ENCODE results near the gene ARHGAP26. TPM values are rescaled to one million over a fixed set of nuclear protein-coding genes. Genes with fewer than 3 reads are reported as not detected.

The ARHGAP26 gene
- total RNA-seq (100 to 1,000 TPM in 1 of 5 experiments, 10 to 100 TPM in 4; 20.1 to 123 (median 29.1) TPM), polyA plus RNA-seq (10 to 100 TPM; 10.5 to 12.9 TPM), total RNA-seq (57.1 reads per million, percentile 74 among the genes with 10 or more reads in this experiment)

DNA sequence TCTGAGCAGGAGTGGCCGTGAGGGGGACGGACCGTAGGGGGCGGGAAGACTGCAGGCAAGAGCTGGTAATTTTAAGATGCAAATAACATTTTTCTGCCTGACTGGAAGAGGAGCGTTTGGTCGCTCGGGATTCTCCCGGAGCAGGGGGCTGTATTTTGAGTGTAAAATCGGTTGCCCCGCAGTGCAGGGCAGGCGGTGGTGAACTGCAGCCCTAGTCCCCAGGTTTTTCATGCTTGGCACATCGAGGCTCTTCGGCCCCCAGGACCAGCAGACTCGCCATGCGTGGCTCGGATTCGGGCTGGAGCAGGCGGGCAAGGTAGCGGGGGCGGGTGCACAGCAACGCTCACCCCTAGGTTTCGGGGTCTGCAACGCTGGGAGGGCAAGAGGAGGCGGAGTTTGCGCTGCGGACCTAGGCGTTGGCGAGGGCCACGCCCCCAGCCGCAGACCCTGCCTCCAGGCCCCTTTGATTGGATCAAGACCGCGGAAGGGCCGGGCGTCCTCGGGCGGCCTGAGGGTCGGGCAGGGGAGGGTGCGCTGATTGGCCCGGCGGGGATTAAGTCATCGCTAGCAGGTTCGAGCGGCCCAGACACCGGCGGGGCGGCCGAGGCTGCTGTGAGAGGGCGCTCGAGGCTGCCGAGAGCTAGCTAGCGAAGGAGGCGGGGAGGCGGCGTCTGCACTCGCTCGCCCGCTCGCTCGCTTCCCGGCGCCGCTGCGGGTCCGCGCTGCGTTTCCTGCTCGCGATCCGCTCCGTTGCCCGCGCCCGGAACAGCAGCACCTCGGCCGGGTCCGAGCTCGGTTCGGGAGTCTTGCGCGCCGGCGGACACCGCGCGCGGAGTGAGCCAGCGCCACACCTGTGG lies at the start of gene ARHGAP26:
Gene ARHGAP26, plus strand, starts transcription at position 585 of the 857 bp plus-strand sequence. CDS start 385 bp downstream, outside the sequence.
- Mint-ChIP-seq H3K27me3 (peaks cover 0 to 3% (median 0%) of the 10 kb centered on the region in 5 donors), H3K9me3 (no peaks in the 10 kb centered on the region)
- peak within 1 kb of the TSS; percentile 86 for H3K4me3 ChIP-seq (ENCODE audit: low read length)

GRCh38 chr5:142720641-142721271 lies 49.4 kb upstream of the ARHGAP26 start:
- no peak overlapping the region for H3K27ac Mint-ChIP-seq
- H3K4me3 ChIP-seq (ENCODE audit: low read length): no peak overlapping the region
- no peaks in the 10 kb centered on the region for H3K27me3 ChIP-seq (ENCODE audit: control insufficient read depth in 2 of 2, insufficient read depth in 2 of 2, low read length in 2 of 2)
- no peaks in the 10 kb centered on the region for H3K9me3 ChIP-seq (ENCODE audit: control insufficient read depth in 2 of 3, low read length in 3 of 3)
- H3K27me3 Mint-ChIP-seq: peaks cover 0 to 13% (median 5%) of the 10 kb centered on the region in 5 donors
- H3K9me3 Mint-ChIP-seq: no peaks in the 10 kb centered on the region
- no peaks in the 10 kb centered on the region for H3K36me3 ChIP-seq (ENCODE audit: control insufficient read depth in 2 of 3, insufficient read depth in 3 of 3, low read length in 3 of 3)
- H3K4me1 Mint-ChIP-seq: peaks cover 0 to 6% (median 0%) of the 10 kb centered on the region in 7 donors
- no peak overlapping the region for H3K4me3 Mint-ChIP-seq
- peaks cover 0 to 4% of the 10 kb centered on the region in 2 donors for H3K4me1 ChIP-seq (ENCODE audit: control insufficient read depth in 2 of 2, insufficient read depth in 2 of 2, low read length in 2 of 2)
- H3K36me3 Mint-ChIP-seq: no peaks in the 10 kb centered on the region
- ChIA-PET CTCF (interaction anchor here (0.7 kb wide), 1 partner anchor 161 kb away, joined by 3 read pairs; no protein-coding TSS in a partner anchor), POLR2A (no interaction called here)
- no peak for ATAC-seq
- H3K27ac ChIP-seq (ENCODE audit: low read depth, low read length): no peak overlapping the region
- intact Hi-C loops (cut with micrococcal nuclease): no loop called here
- no peak for DNase-seq

More for the DNA sequence above, at the start of gene ARHGAP26:
- CTCF ChIA-PET: interaction anchor here (0.6 to 4.1 kb wide), 15 partner anchors 13 to 447 kb away, joined by 3 to 32 read pairs (median 4); no protein-coding TSS in a partner anchor
- Histone ChIP-seq H3K27me3 (ENCODE audit: control insufficient read depth in 2 of 2, insufficient read depth in 2 of 2, low read length in 2 of 2) (no peaks in the 10 kb centered on the region), H3K36me3 (ENCODE audit: control insufficient read depth in 2 of 3, insufficient read depth in 3 of 3, low read length in 3 of 3) (peaks cover 0 to 11% (median 0%) of the 10 kb centered on the region in 3 experiments), H3K4me1 (ENCODE audit: control insufficient read depth in 2 of 2, insufficient read depth in 2 of 2, low read length in 2 of 2) (peaks cover 9 to 15% of the 10 kb centered on the region in 2 donors), H3K27ac (ENCODE audit: low read depth, low read length) (peak within 1 kb of the TSS; percentile 77), H3K9me3 (ENCODE audit: control insufficient read depth in 2 of 3, low read length in 3 of 3) (no peaks in the 10 kb centered on the region)
- Mint-ChIP-seq H3K27ac (peak within 1 kb of the TSS; percentile 89 to 98 (median 92)), H3K4me1 (peaks cover 30 to 39% (median 35%) of the 10 kb centered on the region in 7 donors), H3K36me3 (peaks cover 0 to 2% (median 0%) of the 10 kb centered on the region in 5 donors), H3K4me3 (peak within 1 kb of the TSS; percentile 87 to 100 (median 96))
- intact Hi-C loops (cut with micrococcal nuclease): loop anchor here (1.0 to 10.0 kb wide), 24 partner anchors 8 to 1449 kb away; partner anchors contain the start of genes DELE1 (in 1 of the 2), HDAC3 (in 1 of the 2), KCTD16 (in 1 of the 2) and NDFIP1 (in 1 of the 2)
- DNase-seq (peak; percentile 82 to 93 (median 87)), ATAC-seq (peak; percentile 94)
- POLR2A ChIA-PET: interaction anchor here (0.7 to 6.2 kb wide), 11 partner anchors 9 to 1400 kb away, joined by 3 to 81 read pairs (median 3); partner anchors contain the start of genes KCTD16 and YIPF5

DNA sequence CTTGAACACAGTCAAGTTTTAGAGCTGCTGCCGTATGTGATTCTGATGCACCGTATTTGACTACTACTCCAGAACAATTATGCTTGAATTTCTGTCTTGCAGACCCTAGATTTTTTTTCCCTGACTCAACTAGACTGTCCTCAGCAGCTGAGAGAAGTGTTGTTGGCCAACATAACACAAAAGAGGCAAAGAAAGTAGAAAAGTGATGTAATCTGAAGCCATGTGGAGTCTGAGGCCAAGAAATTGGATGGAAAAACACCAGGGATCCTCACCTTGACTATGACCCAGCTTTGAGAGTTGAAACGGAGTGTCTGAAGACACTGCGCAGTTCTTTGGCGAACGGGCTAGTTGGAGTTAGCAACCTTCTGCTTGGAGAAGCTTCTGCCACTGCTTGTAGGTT lies 48.0 kb upstream of the ARHGAP26 start:
- H3K4me3 ChIP-seq (ENCODE audit: low read length): no peak overlapping the region
- H3K9me3 ChIP-seq (ENCODE audit: control insufficient read depth in 2 of 3, low read length in 3 of 3): no peaks in the 10 kb centered on the region
- no peak overlapping the region for H3K27ac ChIP-seq (ENCODE audit: low read depth, low read length)
- intact Hi-C loops (cut with micrococcal nuclease): no loop called here
- no peaks in the 10 kb centered on the region for H3K36me3 ChIP-seq (ENCODE audit: control insufficient read depth in 2 of 3, insufficient read depth in 3 of 3, low read length in 3 of 3)
- DNase-seq: no peak
- ChIA-PET CTCF (interaction anchor here (1.1 to 2.8 kb wide), 2 partner anchors 9 to 165 kb away, joined by 3 to 19 read pairs; no protein-coding TSS in a partner anchor), POLR2A (no interaction called here)
- no peak overlapping the region for H3K4me3 Mint-ChIP-seq
- H3K36me3 Mint-ChIP-seq: no peaks in the 10 kb centered on the region
- no peak for ATAC-seq
- no peaks in the 10 kb centered on the region for H3K9me3 Mint-ChIP-seq
- H3K27me3 ChIP-seq (ENCODE audit: control insufficient read depth in 2 of 2, insufficient read depth in 2 of 2, low read length in 2 of 2): no peaks in the 10 kb centered on the region
- no peak overlapping the region for H3K27ac Mint-ChIP-seq
- H3K4me1 ChIP-seq (ENCODE audit: control insufficient read depth in 2 of 2, insufficient read depth in 2 of 2, low read length in 2 of 2): peaks cover 0 to 3% of the 10 kb centered on the region in 2 donors
- H3K4me1 Mint-ChIP-seq: peaks cover 0 to 6% (median 0%) of the 10 kb centered on the region in 7 donors
- H3K27me3 Mint-ChIP-seq: peaks cover 0 to 8% (median 3%) of the 10 kb centered on the region in 5 donors

GRCh38 chr5:142722896-142723295 lies 47.3 kb upstream of the ARHGAP26 start:
- no peak overlapping the region for H3K27ac Mint-ChIP-seq

DNA sequence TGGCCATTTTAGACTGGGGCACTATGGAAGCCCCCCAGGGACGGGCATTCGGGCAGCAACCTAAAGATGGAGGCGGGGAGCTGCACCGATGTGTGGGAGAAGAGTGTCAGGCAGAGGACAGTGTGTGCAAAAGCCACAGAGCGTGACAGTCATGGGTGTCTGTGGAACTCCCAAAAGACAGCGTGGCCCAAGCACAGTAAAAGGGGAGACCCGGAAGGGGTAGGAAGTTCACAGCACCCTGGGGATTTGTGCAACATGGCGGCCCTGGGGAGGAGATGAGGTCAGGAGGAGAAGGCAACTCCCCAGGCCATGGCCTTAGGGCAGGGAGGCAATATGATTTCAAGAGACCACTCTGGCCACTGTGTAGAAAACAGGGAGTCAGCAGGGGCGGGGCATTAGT lies 45.4 kb upstream of the ARHGAP26 start:
- Mint-ChIP-seq H3K36me3 (no peaks in the 10 kb centered on the region), H3K4me1 (peaks cover 0 to 4% (median 0%) of the 10 kb centered on the region in 7 donors), H3K27me3 (peaks cover 0 to 3% (median 0%) of the 10 kb centered on the region in 5 donors), H3K4me3 (no peak overlapping the region), H3K27ac (no peak overlapping the region), H3K9me3 (no peaks in the 10 kb centered on the region)
- intact Hi-C loops (cut with micrococcal nuclease): no loop called here
- no peaks in the 10 kb centered on the region for H3K4me1 ChIP-seq (ENCODE audit: control insufficient read depth in 2 of 2, insufficient read depth in 2 of 2, low read length in 2 of 2)
- no peaks in the 10 kb centered on the region for H3K36me3 ChIP-seq (ENCODE audit: control insufficient read depth in 2 of 3, insufficient read depth in 3 of 3, low read length in 3 of 3)
- no peaks in the 10 kb centered on the region for H3K9me3 ChIP-seq (ENCODE audit: control insufficient read depth in 2 of 3, low read length in 3 of 3)
- no peaks in the 10 kb centered on the region for H3K27me3 ChIP-seq (ENCODE audit: control insufficient read depth in 2 of 2, insufficient read depth in 2 of 2, low read length in 2 of 2)
- DNase-seq (no peak), ATAC-seq (no peak)
- no peak overlapping the region for H3K27ac ChIP-seq (ENCODE audit: low read depth, low read length)
- CTCF ChIA-PET: no interaction called here
- no peak overlapping the region for H3K4me3 ChIP-seq (ENCODE audit: low read length)
- POLR2A ChIA-PET: no interaction called here

More at GRCh38 chr5:142722896-142723295, 47.3 kb upstream of the ARHGAP26 start:
- Histone ChIP-seq H3K27me3 (ENCODE audit: control insufficient read depth in 2 of 2, insufficient read depth in 2 of 2, low read length in 2 of 2) (no peaks in the 10 kb centered on the region), H3K4me1 (ENCODE audit: control insufficient read depth in 2 of 2, insufficient read depth in 2 of 2, low read length in 2 of 2) (no peaks in the 10 kb centered on the region), H3K36me3 (ENCODE audit: control insufficient read depth in 2 of 3, insufficient read depth in 3 of 3, low read length in 3 of 3) (no peaks in the 10 kb centered on the region), H3K9me3 (ENCODE audit: control insufficient read depth in 2 of 3, low read length in 3 of 3) (no peaks in the 10 kb centered on the region), H3K4me3 (ENCODE audit: low read length) (no peak overlapping the region), H3K27ac (ENCODE audit: low read depth, low read length) (no peak overlapping the region)
- intact Hi-C loops (cut with micrococcal nuclease): no loop called here
- no peak for DNase-seq
- Mint-ChIP-seq H3K36me3 (no peaks in the 10 kb centered on the region), H3K4me3 (no peak overlapping the region), H3K9me3 (no peaks in the 10 kb centered on the region), H3K4me1 (peaks cover 0 to 4% (median 0%) of the 10 kb centered on the region in 7 donors), H3K27me3 (peaks cover 0 to 8% (median 2%) of the 10 kb centered on the region in 5 donors)
- ChIA-PET POLR2A (interaction anchor here (0.5 to 0.6 kb wide), 2 partner anchors 10 to 183 kb away, joined by 3 to 4 read pairs; no protein-coding TSS in a partner anchor), CTCF (interaction anchor here (1.1 to 2.8 kb wide), 2 partner anchors 10 to 164 kb away, joined by 3 to 19 read pairs; no protein-coding TSS in a partner anchor)
- no peak for ATAC-seq

Data from naive thymus-derived CD4-positive, alpha-beta T cell (primary cell).